PC-9 (cell line): ENCODE data around the gene CHMP2B. TPM values are rescaled to one million over a fixed set of nuclear protein-coding genes. Genes with fewer than 3 reads are reported as not detected.

Experiments
- BruUV-seq: library from RNA; stranded (reverse); fragments of 400-500 nt; replicated peaks from 2 replicates; lab custom pipeline; 2021; lab: Mats Ljungman, UMichigan
- CTCF ChIA-PET: fragments of 300-600 bp; sonication (Branson Sonifier 250); formaldehyde crosslinking; loops from one replicate; lab custom pipeline; 2022; ENCODE audit warnings: antibody characterized with exemption; lab: Charles Lee
- POLR2A ChIA-PET: fragments of 300-600 bp; sonication (Branson Sonifier 250); formaldehyde crosslinking; loops from one replicate; lab custom pipeline; 2022; ENCODE audit warnings: antibody characterized with exemption; ENCODE audit not compliant: unreplicated experiment; lab: Charles Lee
- DNase-seq, 2 experiments: peaks; one replicate each; pipeline versions ENCODE4 v3.0.0 to v3.0.0-alpha.2; 2015 to 2022; ENCODE audit warnings: mixed read lengths in 1 of 2
- H2AFZ ChIP-seq: fragments of 200-600 bp; sonication (generic); 2 replicates; pipeline ENCODE4 v1.8.1; 2017; ENCODE audit warnings: antibody characterized with exemption
- H3F3A ChIP-seq: fragments of 200-600 bp; sonication (generic); 2 replicates; pipeline ENCODE4 v1.8.1; 2017; ENCODE audit warnings: antibody characterized with exemption, mild to moderate bottlenecking, low read depth; ENCODE audit not compliant: insufficient read depth
- H3K27ac ChIP-seq: fragments of 200-600 bp; sonication (generic); 2 replicates; pipeline ENCODE4 v1.6.1; 2016; ENCODE audit warnings: mixed run types
- H3K27me3 ChIP-seq: fragments of 200-600 bp; sonication (generic); 2 replicates; pipeline ENCODE4 v1.6.1; 2016; ENCODE audit warnings: low read depth, mixed run types; ENCODE audit not compliant: insufficient read depth
- H3K36me3 ChIP-seq: fragments of 200-600 bp; sonication (generic); 2 replicates; pipeline ENCODE4 v1.6.1; 2016; ENCODE audit warnings: low read depth, mixed run types
- H3K4me1 ChIP-seq: fragments of 200-600 bp; sonication (generic); replicated peaks from 2 replicates; pipeline ENCODE4 v1.6.1; 2016; ENCODE audit warnings: mixed run types; ENCODE audit not compliant: insufficient read depth
- H3K4me2 ChIP-seq: fragments of 200-600 bp; sonication (generic); 2 replicates; pipeline ENCODE4 v1.6.1; 2017; ENCODE audit warnings: mixed run types
- H3K4me3 ChIP-seq: fragments of 200-600 bp; sonication (generic); 2 replicates; pipeline ENCODE4 v1.6.1; 2016; ENCODE audit warnings: mixed run types
- H3K79me2 ChIP-seq: fragments of 200-600 bp; sonication (generic); 2 replicates; pipeline ENCODE4 v1.6.1; 2017; ENCODE audit warnings: low read depth, mixed run types
- H3K9me2 ChIP-seq: fragments of 200-600 bp; sonication (generic); 2 replicates; pipeline ENCODE4 v1.8.1; 2017; ENCODE audit warnings: mild to moderate bottlenecking; ENCODE audit not compliant: insufficient read depth
- H3K9me3 ChIP-seq: fragments of 200-600 bp; sonication (generic); 2 replicates; pipeline ENCODE4 v1.8.1; 2016; ENCODE audit warnings: low read depth; ENCODE audit not compliant: insufficient read depth
- H4K20me1 ChIP-seq: fragments of 200-600 bp; sonication (generic); 2 replicates; pipeline ENCODE4 v1.8.1; 2017; ENCODE audit not compliant: insufficient read depth
- EZH2 ChIP-seq: fragments of 200-600 bp; sonication (generic); IDR thresholded peaks from 2 replicates; pipeline ENCODE4 v1.8.0; 2017; ENCODE audit warnings: antibody characterized with exemption, low read depth
- intact Hi-C: fragments of 100-400 bp; cut with micrococcal nuclease; formaldehyde crosslinking; loops from one replicate; pipeline ENCODE4 v1.10.0; 2022; ENCODE audit not compliant: unreplicated experiment
- total RNA-seq: library from RNA; stranded (reverse); gene quantifications from 2 replicates; pipeline ENCODE4 v1.2.3, GENCODE V29; 2021
- TF ChIP-seq, protein P1 (sequence below): fragments of 200-600 bp; sonication (generic); conservative IDR thresholded peaks from 2 replicates; pipeline ENCODE4 v1.6.1; 2017; ENCODE audit warnings: mixed run types, antibody characterized with exemption, mild to moderate bottlenecking, moderate library complexity

Gene CHMP2B
- total RNA-seq, 1 experiment from 2014 or later: 54.6 TPM

DNA sequence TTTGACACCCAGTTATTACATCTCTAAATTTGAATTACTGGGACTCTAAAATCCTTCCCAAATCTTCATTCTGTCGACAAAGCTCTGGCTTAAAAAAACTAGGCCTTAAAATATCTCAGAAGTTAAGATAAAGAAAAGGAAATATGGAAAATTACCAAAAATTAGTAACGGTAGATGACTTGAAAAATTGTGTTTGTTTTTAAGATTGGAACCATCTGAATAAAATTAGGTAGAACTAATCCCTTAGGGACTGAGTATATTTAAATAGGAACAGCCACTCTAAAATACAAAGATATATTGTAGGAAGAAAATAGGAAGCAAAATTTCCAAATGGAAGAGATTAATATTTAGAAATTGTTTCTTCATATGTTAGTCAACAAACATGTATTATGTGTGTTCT is 45.1 kb upstream of the CHMP2B start:
- no peak overlapping the region for H2AFZ ChIP-seq
- H3F3A ChIP-seq: no peaks in the 10 kb centered on the region
- no TSS peak for BruUV-seq
- H3K27me3 ChIP-seq: no peaks in the 10 kb centered on the region
- intact Hi-C loops: no loop called here
- H3K4me1 ChIP-seq: peaks cover 6% of the 10 kb centered on the region
- TF ChIP-seq, protein P1, sequence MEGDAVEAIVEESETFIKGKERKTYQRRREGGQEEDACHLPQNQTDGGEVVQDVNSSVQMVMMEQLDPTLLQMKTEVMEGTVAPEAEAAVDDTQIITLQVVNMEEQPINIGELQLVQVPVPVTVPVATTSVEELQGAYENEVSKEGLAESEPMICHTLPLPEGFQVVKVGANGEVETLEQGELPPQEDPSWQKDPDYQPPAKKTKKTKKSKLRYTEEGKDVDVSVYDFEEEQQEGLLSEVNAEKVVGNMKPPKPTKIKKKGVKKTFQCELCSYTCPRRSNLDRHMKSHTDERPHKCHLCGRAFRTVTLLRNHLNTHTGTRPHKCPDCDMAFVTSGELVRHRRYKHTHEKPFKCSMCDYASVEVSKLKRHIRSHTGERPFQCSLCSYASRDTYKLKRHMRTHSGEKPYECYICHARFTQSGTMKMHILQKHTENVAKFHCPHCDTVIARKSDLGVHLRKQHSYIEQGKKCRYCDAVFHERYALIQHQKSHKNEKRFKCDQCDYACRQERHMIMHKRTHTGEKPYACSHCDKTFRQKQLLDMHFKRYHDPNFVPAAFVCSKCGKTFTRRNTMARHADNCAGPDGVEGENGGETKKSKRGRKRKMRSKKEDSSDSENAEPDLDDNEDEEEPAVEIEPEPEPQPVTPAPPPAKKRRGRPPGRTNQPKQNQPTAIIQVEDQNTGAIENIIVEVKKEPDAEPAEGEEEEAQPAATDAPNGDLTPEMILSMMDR: no peak
- no peak for TF ChIP-seq EZH2
- H3K9me3 ChIP-seq: no peaks in the 10 kb centered on the region
- ChIA-PET POLR2A (no interaction called here), CTCF (no interaction called here)
- no peaks in the 10 kb centered on the region for H3K9me2 ChIP-seq
- H3K4me3 ChIP-seq: no peak overlapping the region
- no peaks in the 10 kb centered on the region for H4K20me1 ChIP-seq
- no peak overlapping the region for H3K27ac ChIP-seq
- DNase-seq: no peak
- no peaks in the 10 kb centered on the region for H3K79me2 ChIP-seq
- no peaks in the 10 kb centered on the region for H3K36me3 ChIP-seq
- no peak overlapping the region for H3K4me2 ChIP-seq

DNA sequence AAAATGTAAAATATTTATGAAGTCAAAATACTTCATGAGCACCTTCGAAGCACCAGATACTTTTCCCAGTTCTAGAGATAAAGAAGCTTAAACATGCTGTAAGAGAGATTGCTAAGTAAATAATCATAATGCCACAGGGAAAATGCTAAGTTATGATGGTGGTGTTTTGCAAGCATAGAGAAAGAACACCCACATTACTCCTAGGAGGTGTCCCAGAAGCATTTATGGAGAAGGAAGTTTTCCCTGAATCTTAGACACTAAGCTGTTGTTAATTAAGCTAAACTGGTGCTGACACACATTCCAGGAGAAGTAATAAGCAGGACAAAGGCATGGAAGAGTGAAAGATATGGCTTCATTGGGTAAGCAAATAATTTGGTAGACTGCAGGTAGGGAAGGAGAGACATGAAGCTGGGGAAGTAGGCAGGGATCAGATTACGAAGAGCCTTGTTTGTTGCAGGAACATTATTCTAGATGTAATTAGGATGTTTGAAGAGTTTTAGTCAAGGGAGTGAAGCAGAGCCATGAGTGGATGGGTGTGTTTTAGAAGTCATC is 40.4 kb upstream of the CHMP2B start:
- no peaks in the 10 kb centered on the region for H3K9me3 ChIP-seq
- H3K36me3 ChIP-seq: no peaks in the 10 kb centered on the region
- H2AFZ ChIP-seq: peak overlapping the region; percentile 50; the same call in 1 of the 2 replicates
- H3K27ac ChIP-seq: no peak overlapping the region
- no peak for DNase-seq
- CTCF ChIA-PET: no interaction called here
- H3K4me2 ChIP-seq: no peak overlapping the region
- no peaks in the 10 kb centered on the region for H3K79me2 ChIP-seq
- POLR2A ChIA-PET: interaction anchor here (0.6 kb wide), 1 partner anchor 41 kb away, joined by 3 read pairs; no protein-coding TSS in a partner anchor
- intact Hi-C loops: no loop called here
- no peak overlapping the region for H3K4me3 ChIP-seq
- BruUV-seq: no TSS peak
- H3K4me1 ChIP-seq: peaks cover 7% of the 10 kb centered on the region
- H4K20me1 ChIP-seq: no peaks in the 10 kb centered on the region
- H3K27me3 ChIP-seq: no peaks in the 10 kb centered on the region
- H3K9me2 ChIP-seq: no peaks in the 10 kb centered on the region
- TF ChIP-seq, protein P1: no peak
- no peak for TF ChIP-seq EZH2
- H3F3A ChIP-seq: no peaks in the 10 kb centered on the region

DNA sequence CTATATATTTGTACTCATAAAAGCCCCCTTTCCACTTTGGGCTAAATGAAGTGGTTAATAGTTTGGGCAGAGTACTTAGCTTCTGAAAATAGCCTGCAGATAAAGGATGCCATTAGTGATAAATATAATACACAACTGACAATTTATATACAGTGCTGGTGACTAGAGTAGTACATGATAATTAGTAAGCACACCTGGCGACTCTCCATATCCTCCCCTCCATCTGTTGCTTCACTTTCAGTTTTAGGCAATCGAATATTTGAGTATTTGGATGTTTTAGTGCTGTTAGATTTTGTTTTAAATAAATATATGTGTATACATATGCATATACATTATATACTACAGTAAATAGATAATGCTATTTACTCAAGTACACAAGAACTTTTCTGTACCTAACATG is 35.9 kb upstream of the CHMP2B start:
- Histone ChIP-seq H3F3A (no peaks in the 10 kb centered on the region), H4K20me1 (no peaks in the 10 kb centered on the region), H2AFZ (no peak overlapping the region), H3K9me3 (peaks cover 9% of the 10 kb centered on the region; the same call in 1 of the 2 replicates), H3K36me3 (no peaks in the 10 kb centered on the region), H3K27ac (no peak overlapping the region), H3K9me2 (no peaks in the 10 kb centered on the region), H3K4me1 (peaks cover 7% of the 10 kb centered on the region), H3K27me3 (no peaks in the 10 kb centered on the region), H3K4me3 (no peak overlapping the region), H3K79me2 (no peaks in the 10 kb centered on the region), H3K4me2 (no peak overlapping the region)
- TF ChIP-seq, protein P1: no peak
- no peak for TF ChIP-seq EZH2
- intact Hi-C loops: no loop called here
- CTCF ChIA-PET: no interaction called here
- no TSS peak for BruUV-seq
- DNase-seq: no peak
- POLR2A ChIA-PET: no interaction called here
